DND-41 (cell line): ENCODE results near the gene C3orf20.

Experiments
- EZH2 ChIP-seq: IDR thresholded peaks from 3 replicates; pipeline ENCODE4 v1.6.1; 2012; ENCODE audit warnings: borderline replicate concordance, low read depth, mild to moderate bottlenecking, moderate library complexity, low read length, inconsistent platforms; ENCODE audit not compliant: severe bottlenecking
- TF ChIP-seq, protein P1 (sequence below): IDR thresholded peaks from 2 replicates; pipeline ENCODE4 v1.5.1; 2012; ENCODE audit warnings: borderline replicate concordance, low read length, moderate library complexity, mild to moderate bottlenecking; ENCODE audit not compliant: poor library complexity, severe bottlenecking; ENCODE audit errors: extremely low read depth

DNA sequence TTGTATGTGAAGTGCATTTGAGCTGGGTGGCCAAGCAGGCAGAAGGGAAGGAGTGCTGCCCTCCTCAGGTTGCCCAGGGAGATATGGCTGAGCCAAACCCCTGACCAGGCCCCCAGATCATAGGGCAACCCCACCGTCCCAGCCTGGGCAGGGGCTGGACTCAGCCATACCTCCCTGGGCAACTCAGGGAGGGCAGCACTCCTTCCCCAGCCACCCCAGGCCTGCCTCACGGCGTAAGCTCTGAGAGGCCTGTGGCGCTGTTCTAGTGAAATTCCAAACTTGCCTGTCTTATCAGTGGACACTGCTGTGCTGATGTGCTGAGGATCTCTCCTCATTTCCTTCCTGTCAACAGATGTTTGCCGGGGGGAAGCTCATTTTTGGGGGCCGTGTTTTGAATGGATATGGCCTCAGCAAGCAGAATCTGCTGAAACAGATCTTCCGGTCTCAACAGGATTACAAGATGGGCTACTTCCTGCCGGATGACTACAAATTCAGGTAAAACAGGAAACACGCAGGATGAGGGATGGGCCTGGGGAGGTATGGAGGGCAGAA is 86.3 kb downstream of the C3orf20 start:
- TF ChIP-seq, protein P1, sequence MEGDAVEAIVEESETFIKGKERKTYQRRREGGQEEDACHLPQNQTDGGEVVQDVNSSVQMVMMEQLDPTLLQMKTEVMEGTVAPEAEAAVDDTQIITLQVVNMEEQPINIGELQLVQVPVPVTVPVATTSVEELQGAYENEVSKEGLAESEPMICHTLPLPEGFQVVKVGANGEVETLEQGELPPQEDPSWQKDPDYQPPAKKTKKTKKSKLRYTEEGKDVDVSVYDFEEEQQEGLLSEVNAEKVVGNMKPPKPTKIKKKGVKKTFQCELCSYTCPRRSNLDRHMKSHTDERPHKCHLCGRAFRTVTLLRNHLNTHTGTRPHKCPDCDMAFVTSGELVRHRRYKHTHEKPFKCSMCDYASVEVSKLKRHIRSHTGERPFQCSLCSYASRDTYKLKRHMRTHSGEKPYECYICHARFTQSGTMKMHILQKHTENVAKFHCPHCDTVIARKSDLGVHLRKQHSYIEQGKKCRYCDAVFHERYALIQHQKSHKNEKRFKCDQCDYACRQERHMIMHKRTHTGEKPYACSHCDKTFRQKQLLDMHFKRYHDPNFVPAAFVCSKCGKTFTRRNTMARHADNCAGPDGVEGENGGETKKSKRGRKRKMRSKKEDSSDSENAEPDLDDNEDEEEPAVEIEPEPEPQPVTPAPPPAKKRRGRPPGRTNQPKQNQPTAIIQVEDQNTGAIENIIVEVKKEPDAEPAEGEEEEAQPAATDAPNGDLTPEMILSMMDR, result no peak
- no peak for TF ChIP-seq EZH2
